NCI-H1436 (cell line): ENCODE results near the gene GSG1.

ENCODE experiments used
- DNase-seq: peaks from one replicate; lab custom pipeline; 2025; lab: John Stamatoyannopoulos, UW

The GSG1 gene

GRCh38 chr12:13119826-13120225 is 16.4 kb upstream of the GSG1 start:
- no peak for DNase-seq

- no peak for DNase-seq
These were observed 13.6 kb upstream of the GSG1 start for GRCh38 chr12:13117029-13117428.

- DNase-seq, result no peak
These were observed 12.8 kb upstream of the GSG1 start for GRCh38 chr12:13116259-13116658.

- no peak for DNase-seq
These were observed 11.0 kb upstream of the GSG1 start for GRCh38 chr12:13114251-13115052.

- DNase-seq, result no peak
These were observed 9.5 kb upstream of the GSG1 start for GRCh38 chr12:13112968-13113367.

GRCh38 chr12:13106666-13107065 is 3.2 kb upstream of the GSG1 start:
- no peak for DNase-seq

GRCh38 chr12:13105781-13106180 is 2.3 kb upstream of the GSG1 start:
- DNase-seq, result no peak

- DNase-seq, result no peak
These were observed 942 bp upstream of the GSG1 start for GRCh38 chr12:13104409-13104808.

- DNase-seq, result no peak
These were observed 839 bp downstream of the GSG1 start for GRCh38 chr12:13102461-13103195.

- no peak for DNase-seq
These were observed 1.6 kb downstream of the GSG1 start for GRCh38 chr12:13101821-13102375.

- peak; percentile 79 for DNase-seq
These were observed 2.3 kb downstream of the GSG1 start for GRCh38 chr12:13100882-13101769.

GRCh38 chr12:13100605-13100881 is 2.9 kb downstream of the GSG1 start:
- DNase-seq, result no peak

- DNase-seq, result no peak
These were observed 3.4 kb downstream of the GSG1 start for GRCh38 chr12:13099844-13100604.

- no peak for DNase-seq
These were observed 4.2 kb downstream of the GSG1 start for GRCh38 chr12:13099066-13099843.

- no peak for DNase-seq
These were observed 5.9 kb downstream of the GSG1 start for GRCh38 chr12:13097491-13098011.

- no peak for DNase-seq
These were observed 8.0 kb downstream of the GSG1 start for GRCh38 chr12:13095266-13095995.

- no peak for DNase-seq
These were observed 9.1 kb downstream of the GSG1 start for GRCh38 chr12:13094367-13094766.

GRCh38 chr12:13093848-13094220 is 9.6 kb downstream of the GSG1 start:
- no peak for DNase-seq

- DNase-seq, result no peak
These were observed 10.1 kb downstream of the GSG1 start for GRCh38 chr12:13093191-13093847.
